ENCODE measurements around the gene CMIP. TPM values are rescaled to one million over a fixed set of nuclear protein-coding genes. Genes with fewer than 3 reads are reported as not detected.

Gene CMIP
- total and polyA plus RNA-seq, 10 of the 15 experiments (the other 5 are each of a cell fraction or from before 2014, with no cell fraction given): 1.2 to 43.2 (median 4.4) TPM

GRCh38 chr16:81523387-81524115 is 78.9 kb downstream of the CMIP start:
- SMC1A ChIA-PET (ENCODE audit: uncharacterized antibody, unreplicated experiment): no interaction called here
- ATAC-seq: no peak
- CTCF ChIA-PET: interaction anchor here (1.0 kb wide), 1 partner anchor 174 kb away, joined by 3 read pairs; no protein-coding TSS in a partner anchor
- no peak overlapping the region for H3K4me3 ChIP-seq
- 84% methylated on average over 20 of the region's 20 CpGs for WGBS (ENCODE audit: insufficient coverage, insufficient replicate concordance, low lambda C conversion rate, missing lambda C conversion rate)
- no TSS peak for BruUV-seq (replicated peaks)
- peaks cover 28% of the 10 kb centered on the region for H3K4me1 ChIP-seq (ENCODE audit: control insufficient read depth, insufficient read depth, low read length)
- H3K9ac ChIP-seq (ENCODE audit: control insufficient read depth, insufficient read depth, low read length): no peak overlapping the region
- no peaks in the 10 kb centered on the region for H3K27me3 ChIP-seq (replicated peaks in 1 of 2; ENCODE audit: control insufficient read depth in 2 of 2, insufficient read depth in 2 of 2, low read length in 1 of 2)
- no peak for FAIRE-seq
- H3K27ac ChIP-seq (ENCODE audit: control insufficient read depth, insufficient read depth): no peak overlapping the region
- no peaks in the 10 kb centered on the region for H3K9me3 ChIP-seq (replicated peaks; ENCODE audit: control insufficient read depth, insufficient read depth, low read length)
- no peak overlapping the region for H3K4me2 ChIP-seq (ENCODE audit: control insufficient read depth, insufficient read depth)
- no peak overlapping the region for H2AFZ ChIP-seq (ENCODE audit: control insufficient read depth, low read depth, low read length)
- H4K20me1 ChIP-seq (ENCODE audit: control insufficient read depth, insufficient read depth): no peaks in the 10 kb centered on the region
- no peak for DNase-seq (ENCODE audit: low read depth, low spot score)
- intact Hi-C loops (cut with micrococcal nuclease; ENCODE audit: unreplicated experiment): loop anchor here (5.0 kb wide), 3 partner anchors 76 to 121 kb away; no protein-coding TSS in a partner anchor
- peaks cover 2% of the 10 kb centered on the region for H3K79me2 ChIP-seq (ENCODE audit: control insufficient read depth, insufficient read depth, low read length)
- peaks cover 0 to 6% of the 10 kb centered on the region in 2 experiments; a peak in 2 of 4 replicates for H3K36me3 ChIP-seq (ENCODE audit: control insufficient read depth in 2 of 2, insufficient read depth in 2 of 2, low read length in 1 of 2)
- RAD21 ChIA-PET (ENCODE audit: unreplicated experiment): no interaction called here
- POLR2A ChIA-PET: interaction anchor here (1.3 kb wide), 1 partner anchor 10 kb away, joined by 3 read pairs; no protein-coding TSS in a partner anchor
- in situ Hi-C loops (cut with MboI): no loop called here
- TF ChIP-seq HSF1 (IDR thresholded peaks at IDR 0.05; ENCODE audit: low read depth, low read length) (no peak), JUND (IDR thresholded peaks at IDR 0.05; ENCODE audit: low read depth, low read length) (no peak), KLF5 (IDR thresholded peaks at IDR 0.05; ENCODE audit: partially characterized antibody) (no peak), NKRF (conservative IDR thresholded peaks at IDR 0.05) (no peak), BACH1 (IDR thresholded peaks at IDR 0.05; ENCODE audit: borderline replicate concordance) (no peak), RB1 (IDR thresholded peaks at IDR 0.05; ENCODE audit: borderline replicate concordance) (no peak), WRNIP1 (IDR thresholded peaks at IDR 0.05; ENCODE audit: borderline replicate concordance, low read depth, low read length) (no peak), REST (IDR thresholded peaks at IDR 0.05; ENCODE audit: low read depth, low read length) (no peak), HDAC2 (IDR thresholded peaks at IDR 0.05) (no peak), ZBTB4 (CRISPR knock-in tag; IDR thresholded peaks at IDR 0.05) (no peak), MTA3 (IDR thresholded peaks at IDR 0.05; ENCODE audit: borderline replicate concordance, low read length) (no peak), MXI1 (IDR thresholded peaks at IDR 0.05; ENCODE audit: low read depth, low read length) (no peak), SMARCA5 (IDR thresholded peaks at IDR 0.05) (no peak)

All from GM12878 (cell line).